Lower leg skin (tissue), 3 donors: ENCODE results near the gene CCL24.

ENCODE experiments used
- POLR2A ChIP-seq, 2 donors: fragments of 450-650 bp; IDR thresholded peaks; one replicate each; pipeline ENCODE4 v1.6.1; 2016 to 2017; ENCODE audit warnings: antibody characterized with exemption in 2 of 2, mild to moderate bottlenecking in 1 of 2, moderate library complexity in 1 of 2
- TF ChIP-seq, protein P1 (sequence below), 3 donors: fragments of 450-650 bp; IDR thresholded peaks; one replicate each; pipeline ENCODE4 v1.5.1; 2016; ENCODE audit warnings: antibody characterized with exemption in 3 of 3, mild to moderate bottlenecking in 3 of 3, moderate library complexity in 2 of 3

GRCh38 chr7:75849573-75849972 is 36.0 kb upstream of the CCL24 start:
- TF ChIP-seq, protein P1, sequence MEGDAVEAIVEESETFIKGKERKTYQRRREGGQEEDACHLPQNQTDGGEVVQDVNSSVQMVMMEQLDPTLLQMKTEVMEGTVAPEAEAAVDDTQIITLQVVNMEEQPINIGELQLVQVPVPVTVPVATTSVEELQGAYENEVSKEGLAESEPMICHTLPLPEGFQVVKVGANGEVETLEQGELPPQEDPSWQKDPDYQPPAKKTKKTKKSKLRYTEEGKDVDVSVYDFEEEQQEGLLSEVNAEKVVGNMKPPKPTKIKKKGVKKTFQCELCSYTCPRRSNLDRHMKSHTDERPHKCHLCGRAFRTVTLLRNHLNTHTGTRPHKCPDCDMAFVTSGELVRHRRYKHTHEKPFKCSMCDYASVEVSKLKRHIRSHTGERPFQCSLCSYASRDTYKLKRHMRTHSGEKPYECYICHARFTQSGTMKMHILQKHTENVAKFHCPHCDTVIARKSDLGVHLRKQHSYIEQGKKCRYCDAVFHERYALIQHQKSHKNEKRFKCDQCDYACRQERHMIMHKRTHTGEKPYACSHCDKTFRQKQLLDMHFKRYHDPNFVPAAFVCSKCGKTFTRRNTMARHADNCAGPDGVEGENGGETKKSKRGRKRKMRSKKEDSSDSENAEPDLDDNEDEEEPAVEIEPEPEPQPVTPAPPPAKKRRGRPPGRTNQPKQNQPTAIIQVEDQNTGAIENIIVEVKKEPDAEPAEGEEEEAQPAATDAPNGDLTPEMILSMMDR (IDR thresholded peaks at IDR 0.05) = no peak
- TF ChIP-seq POLR2A (IDR thresholded peaks at IDR 0.05) = no peak
